Measurements from ENCODE around the gene NOX3. TPM values are rescaled to one million over a fixed set of nuclear protein-coding genes. Genes with fewer than 3 reads are reported as not detected.

NOX3 gene
- total and polyA plus RNA-seq, 9 of the 15 experiments (the other 6 are each of a cell fraction or from before 2014, with no cell fraction given) = not detected

GRCh38 chr6:155352811-155353210 is 102.8 kb downstream of the NOX3 start:
- Histone ChIP-seq H3K9ac (ENCODE audit: insufficient read depth in 1 of 2, low read depth in 2 of 2, low read length in 2 of 2) (no peak overlapping the region), H3K36me3 (ENCODE audit: control insufficient read depth, insufficient read depth, low read length) (no peaks in the 10 kb centered on the region), H3K4me2 (ENCODE audit: insufficient read depth, low read length) (no peak overlapping the region), H3K9me3 (replicated peaks; ENCODE audit: control insufficient read depth, insufficient read depth, low read depth, low read length) (peaks cover 6% of the 10 kb centered on the region; the same call in 1 of the 2 replicates), H3K9me1 (ENCODE audit: control insufficient read depth, insufficient read depth, low read length) (no peaks in the 10 kb centered on the region), H2AFZ (ENCODE audit: low read depth, low read length) (no peak overlapping the region), H3K4me3 (no peak overlapping the region), H3K27me3 (ENCODE audit: control insufficient read depth in 2 of 2, insufficient read depth in 2 of 2, low read length in 2 of 2) (no peaks in the 10 kb centered on the region), H3K4me1 (replicated peaks in 1 of 2; ENCODE audit: control insufficient read depth in 2 of 2, insufficient read depth in 2 of 2, low read length in 2 of 2) (no peaks in the 10 kb centered on the region), H3K27ac (ENCODE audit: extremely low read depth, low read depth, low read length) (no peak overlapping the region), H3K79me2 (ENCODE audit: control insufficient read depth, insufficient read depth, low read length) (no peaks in the 10 kb centered on the region), H4K20me1 (replicated peaks; ENCODE audit: control insufficient read depth, insufficient read depth, low read length) (no peaks in the 10 kb centered on the region)
- no TSS peak for BruUV-seq (replicated peaks)
- ChIA-PET POLR2A (no interaction called here), CTCF (ENCODE audit: low intra/inter-chr PET ratio) (no interaction called here)
- TF ChIP-seq TRIM24 (IDR thresholded peaks at IDR 0.05) (no peak), GATA2 (CRISPR knock-in tag; IDR thresholded peaks at IDR 0.05) (no peak), NR4A1 (CRISPR knock-in tag; IDR thresholded peaks at IDR 0.05) (no peak), NR4A1 (tag; IDR thresholded peaks at IDR 0.05) (no peak), CXXC5 (CRISPR knock-in tag; IDR thresholded peaks at IDR 0.05) (no peak), HMG20A (CRISPR knock-in tag; conservative IDR thresholded peaks at IDR 0.05) (no peak), RUNX1 (IDR thresholded peaks at IDR 0.05; ENCODE audit: low read depth) (no peak), NKRF (IDR thresholded peaks at IDR 0.05; ENCODE audit: borderline replicate concordance) (no peak), ZNF512 (tag; IDR thresholded peaks at IDR 0.05) (no peak), ZBTB12 (CRISPR knock-in tag; IDR thresholded peaks at IDR 0.05) (no peak), HLTF (IDR thresholded peaks at IDR 0.05) (no peak), RBFOX2 (IDR thresholded peaks at IDR 0.05; ENCODE audit: low read depth, low read length) (no peak), CREB1 (IDR thresholded peaks at IDR 0.05) (no peak), CREB1 (CRISPR knock-in tag; IDR thresholded peaks at IDR 0.05) (no peak), POLR2A (conservative IDR thresholded peaks at IDR 0.05) (no peak), HOMEZ (CRISPR knock-in tag; IDR thresholded peaks at IDR 0.05) (no peak), MEIS2 (IDR thresholded peaks at IDR 0.05; ENCODE audit: partially characterized antibody) (no peak), SIRT6 (IDR thresholded peaks at IDR 0.05; ENCODE audit: low read depth, low read length) (no peak), PHB2 (IDR thresholded peaks at IDR 0.05; ENCODE audit: low read depth) (no peak), ZNF511 (CRISPR knock-in tag; IDR thresholded peaks at IDR 0.05) (no peak)
- in situ Hi-C loops (cut with MboI) = no loop called here
- FAIRE-seq = no peak
- ATAC-seq = no peak
- intact Hi-C loops (cut with micrococcal nuclease) = no loop called here
- DNase-seq (ENCODE audit: extremely low read depth in 1 of 4, low spot score in 3 of 4) = no peak

All from K562 (cell line).